ENCODE measurements around the gene TBX1.

The TBX1 gene

GRCh38 chr22:19743651-19744050, 16.9 kb upstream of the TBX1 start:
- Mint-ChIP-seq H3K36me3 (ENCODE audit: low read depth) (no peaks in the 10 kb centered on the region), H3K27ac (no peak overlapping the region), H3K4me3 (no peak overlapping the region), H3K27me3 (ENCODE audit: low read depth) (peaks cover 20% of the 10 kb centered on the region), H3K4me1 (peaks cover 22% of the 10 kb centered on the region), H3K9me3 (no peaks in the 10 kb centered on the region)
- no peak for TF ChIP-seq CTCF (IDR thresholded peaks at IDR 0.05; ENCODE audit: unreplicated experiment in 3 of 3)

- TF ChIP-seq CTCF (IDR thresholded peaks at IDR 0.05; ENCODE audit: unreplicated experiment in 3 of 3): no peak
- Mint-ChIP-seq H3K36me3 (ENCODE audit: low read depth) (no peaks in the 10 kb centered on the region), H3K27ac (no peak overlapping the region), H3K27me3 (ENCODE audit: low read depth) (peaks cover 28% of the 10 kb centered on the region), H3K9me3 (no peaks in the 10 kb centered on the region), H3K4me3 (peak overlapping the region in 2 of 3 experiments; percentile 9 to 34), H3K4me1 (peaks cover 24% of the 10 kb centered on the region)
These were observed 16.1 kb upstream of the TBX1 start for GRCh38 chr22:19744350-19745006.

- Mint-ChIP-seq H3K9me3 (no peaks in the 10 kb centered on the region), H3K4me1 (peaks cover 19% of the 10 kb centered on the region), H3K27ac (no peak overlapping the region), H3K36me3 (ENCODE audit: low read depth) (no peaks in the 10 kb centered on the region), H3K27me3 (ENCODE audit: low read depth) (peaks cover 23% of the 10 kb centered on the region), H3K4me3 (peak overlapping the region in 1 of 3 experiments; percentile 30)
- TF ChIP-seq CTCF (IDR thresholded peaks at IDR 0.05; ENCODE audit: unreplicated experiment in 3 of 3): no peak
These were observed 15.2 kb upstream of the TBX1 start for GRCh38 chr22:19745155-19746101.

GRCh38 chr22:19746726-19747125, 13.9 kb upstream of the TBX1 start:
- Mint-ChIP-seq H3K4me1 (peaks cover 23% of the 10 kb centered on the region), H3K27ac (no peak overlapping the region), H3K9me3 (no peaks in the 10 kb centered on the region), H3K36me3 (ENCODE audit: low read depth) (no peaks in the 10 kb centered on the region), H3K4me3 (no peak overlapping the region), H3K27me3 (ENCODE audit: low read depth) (peaks cover 34% of the 10 kb centered on the region)
- TF ChIP-seq CTCF (IDR thresholded peaks at IDR 0.05; ENCODE audit: unreplicated experiment in 3 of 3): no peak

- Mint-ChIP-seq H3K4me1 (peaks cover 24% of the 10 kb centered on the region), H3K4me3 (no peak overlapping the region), H3K36me3 (ENCODE audit: low read depth) (no peaks in the 10 kb centered on the region), H3K27me3 (ENCODE audit: low read depth) (peaks cover 42% of the 10 kb centered on the region), H3K9me3 (no peaks in the 10 kb centered on the region), H3K27ac (no peak overlapping the region)
- TF ChIP-seq CTCF (IDR thresholded peaks at IDR 0.05; ENCODE audit: unreplicated experiment in 3 of 3): no peak
These were observed 13.0 kb upstream of the TBX1 start for GRCh38 chr22:19747551-19747950.
